Activated CD8-positive, alpha-beta memory T cell treated with anti-CD3 and anti-CD28 coated beads, Interleukin-2, amount 50 U/mL, for 24 hours (primary cell): ENCODE data around the gene GFER.

ENCODE experiments used
- DNase-seq: peaks from one replicate; pipeline ENCODE4 v3.0.0-alpha.2; 2020; ENCODE audit errors: extremely low read depth

Gene GFER

GRCh38 chr16:1974157-1975070 is 9.6 kb upstream of the GFER start:
- DNase-seq, result no peak

- no peak for DNase-seq
Measured at GRCh38 chr16:1975432-1976215, 8.4 kb upstream of the GFER start.

GRCh38 chr16:1976216-1976520 is 7.8 kb upstream of the GFER start:
- DNase-seq, result no peak

- DNase-seq, result no peak
Measured at GRCh38 chr16:1976951-1977874, 6.8 kb upstream of the GFER start.

- no peak for DNase-seq
Measured at GRCh38 chr16:1977875-1978268, 6.1 kb upstream of the GFER start.

GRCh38 chr16:1978476-1979120 is 5.4 kb upstream of the GFER start:
- no peak for DNase-seq

- DNase-seq, result no peak
Measured at GRCh38 chr16:1979271-1980029, 4.5 kb upstream of the GFER start.

GRCh38 chr16:1980030-1980769 is 3.8 kb upstream of the GFER start:
- no peak for DNase-seq

GRCh38 chr16:1980770-1981087 is 3.3 kb upstream of the GFER start:
- no peak for DNase-seq

- no peak for DNase-seq
Measured at GRCh38 chr16:1981398-1981836, 2.6 kb upstream of the GFER start, which contains the start of gene NOXO1. Gene NOXO1, minus strand, starts transcription at chr16:1981469. Its CDS starts 290 bp downstream, at chr16:1981179.

GRCh38 chr16:1982013-1982433 is 2.0 kb upstream of the GFER start:
- DNase-seq, result no peak

GRCh38 chr16:1982991-1983543 is 926 bp upstream of the GFER start:
- no peak for DNase-seq

GRCh38 chr16:1984347-1985225 is 593 bp downstream of the GFER start:
- no peak for DNase-seq

GRCh38 chr16:1985466-1986150 is 1.6 kb downstream of the GFER start:
- DNase-seq, result no peak

GRCh38 chr16:1987198-1987597 is 3.2 kb downstream of the GFER start:
- no peak for DNase-seq

GRCh38 chr16:1989209-1990100 is 5.5 kb downstream of the GFER start, which contains the start of gene SYNGR3:
Gene SYNGR3, plus strand, starts transcription at chr16:1989970. Its CDS starts 133 bp downstream, at chr16:1990103.
- no peak for DNase-seq

GRCh38 chr16:1990101-1990350 is 6.0 kb downstream of the GFER start:
- DNase-seq, result no peak
